Measurements from ENCODE around the gene SLFN14.
"Not testable (repeated sequence)": the region's sequence is repeated elsewhere in the genome, so short reads cannot be mapped to it uniquely, and the experiment has no call there.

The SLFN14 gene

GRCh38 chr17:35521654-35522256 is 38.9 kb downstream of the SLFN14 start:
- peak; percentile 43 for DNase-seq (ENCODE audit: low spot score)

- no peak for DNase-seq (ENCODE audit: low spot score)
These were observed 39.5 kb downstream of the SLFN14 start for GRCh38 chr17:35521150-35521549.

GRCh38 chr17:35519906-35520442 is 40.6 kb downstream of the SLFN14 start:
- no peak for DNase-seq (ENCODE audit: low spot score)

- DNase-seq (ENCODE audit: low spot score) = no peak
These were observed 41.2 kb downstream of the SLFN14 start for GRCh38 chr17:35519439-35519838.

- not testable (repeated sequence) for DNase-seq (ENCODE audit: low spot score)
These were observed 42.2 kb downstream of the SLFN14 start for GRCh38 chr17:35518431-35518830.

GRCh38 chr17:35515027-35515426 is 45.6 kb downstream of the SLFN14 start:
- DNase-seq (ENCODE audit: low spot score) = no peak

- no peak for DNase-seq (ENCODE audit: low spot score)
These were observed 46.1 kb downstream of the SLFN14 start for GRCh38 chr17:35514564-35514963.

Data from kidney tubule cell (primary cell).